Measurements from ENCODE around the gene ENPP1.

ENPP1 gene

DNA sequence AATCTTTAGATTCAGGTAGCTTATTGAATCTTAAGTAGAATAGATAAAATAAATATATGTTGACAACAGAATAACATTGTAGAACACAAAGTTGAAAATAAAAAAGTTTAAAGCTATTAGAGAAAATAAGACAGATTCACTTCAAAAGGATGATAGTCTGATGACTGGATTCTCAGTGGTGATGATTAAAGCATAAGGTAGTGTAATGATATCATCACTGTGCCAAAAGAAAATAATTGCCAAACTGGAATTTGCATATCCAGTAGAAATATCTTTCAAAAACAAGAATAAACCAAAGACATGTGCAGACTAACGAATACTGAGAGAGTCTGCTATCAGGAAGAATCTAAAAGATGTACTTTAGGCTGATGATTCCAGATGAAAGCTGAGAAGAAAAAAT, 30.2 kb downstream of the ENPP1 start:
- H3F3A ChIP-seq (ENCODE audit: control insufficient read depth, insufficient read depth), result no peaks in the 10 kb centered on the region
- peaks cover 8% of the 10 kb centered on the region; the same call in 1 of the 2 replicates for H3K4me1 ChIP-seq (ENCODE audit: control insufficient read depth, low read length)
- H4K20me1 ChIP-seq (ENCODE audit: control insufficient read depth, insufficient read depth, low read depth, low read length), result no peaks in the 10 kb centered on the region
- no peak for TF ChIP-seq EZH2phosphoT487 (IDR thresholded peaks at IDR 0.05; ENCODE audit: borderline replicate concordance, low read length)
- TF ChIP-seq, protein P1, sequence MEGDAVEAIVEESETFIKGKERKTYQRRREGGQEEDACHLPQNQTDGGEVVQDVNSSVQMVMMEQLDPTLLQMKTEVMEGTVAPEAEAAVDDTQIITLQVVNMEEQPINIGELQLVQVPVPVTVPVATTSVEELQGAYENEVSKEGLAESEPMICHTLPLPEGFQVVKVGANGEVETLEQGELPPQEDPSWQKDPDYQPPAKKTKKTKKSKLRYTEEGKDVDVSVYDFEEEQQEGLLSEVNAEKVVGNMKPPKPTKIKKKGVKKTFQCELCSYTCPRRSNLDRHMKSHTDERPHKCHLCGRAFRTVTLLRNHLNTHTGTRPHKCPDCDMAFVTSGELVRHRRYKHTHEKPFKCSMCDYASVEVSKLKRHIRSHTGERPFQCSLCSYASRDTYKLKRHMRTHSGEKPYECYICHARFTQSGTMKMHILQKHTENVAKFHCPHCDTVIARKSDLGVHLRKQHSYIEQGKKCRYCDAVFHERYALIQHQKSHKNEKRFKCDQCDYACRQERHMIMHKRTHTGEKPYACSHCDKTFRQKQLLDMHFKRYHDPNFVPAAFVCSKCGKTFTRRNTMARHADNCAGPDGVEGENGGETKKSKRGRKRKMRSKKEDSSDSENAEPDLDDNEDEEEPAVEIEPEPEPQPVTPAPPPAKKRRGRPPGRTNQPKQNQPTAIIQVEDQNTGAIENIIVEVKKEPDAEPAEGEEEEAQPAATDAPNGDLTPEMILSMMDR (IDR thresholded peaks at IDR 0.05; ENCODE audit: low read depth, low read length, poor library complexity, severe bottlenecking), result no peak
- no peak overlapping the region for H3K27ac ChIP-seq (ENCODE audit: low read depth, low read length)
- H3K79me2 ChIP-seq (ENCODE audit: control insufficient read depth, low read length), result no peaks in the 10 kb centered on the region
- no peak overlapping the region for H3K4me3 ChIP-seq (ENCODE audit: low read length)
- H3K9me2 ChIP-seq (replicated peaks; ENCODE audit: control insufficient read depth, low read length), result no peaks in the 10 kb centered on the region
- H3K27me3 ChIP-seq (ENCODE audit: control insufficient read depth, low read length), result no peaks in the 10 kb centered on the region
- H3K9me3 ChIP-seq (ENCODE audit: control insufficient read depth, insufficient read depth, low read length), result no peaks in the 10 kb centered on the region
- H3K36me3 ChIP-seq (ENCODE audit: control insufficient read depth, low read length), result no peaks in the 10 kb centered on the region
- no peak overlapping the region for H3K4me2 ChIP-seq (ENCODE audit: low read length)

DNA sequence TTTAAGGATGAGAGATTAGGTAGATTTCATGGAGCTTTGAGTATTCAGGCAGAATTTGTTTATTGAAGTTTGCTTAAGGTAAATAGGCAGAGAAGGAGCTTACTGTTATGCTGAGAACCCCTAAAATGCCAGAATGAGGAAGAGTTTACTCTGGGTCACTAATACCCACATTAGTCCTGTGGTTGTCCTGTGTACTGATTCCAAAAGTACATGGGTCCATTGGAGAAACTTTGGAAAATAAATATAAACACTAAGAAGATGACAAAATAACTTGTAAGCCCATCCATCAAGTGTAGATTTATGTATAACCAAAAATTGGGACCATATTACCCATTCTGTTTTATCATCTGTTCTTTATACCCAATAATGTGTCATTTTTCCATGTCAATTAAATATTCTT, 31.6 kb downstream of the ENPP1 start:
- Histone ChIP-seq H3K36me3 (ENCODE audit: control insufficient read depth, low read length) (no peaks in the 10 kb centered on the region), H3K27me3 (ENCODE audit: control insufficient read depth, low read length) (no peaks in the 10 kb centered on the region), H3K4me1 (ENCODE audit: control insufficient read depth, low read length) (peaks cover 8% of the 10 kb centered on the region; the same call in 1 of the 2 replicates), H3K79me2 (ENCODE audit: control insufficient read depth, low read length) (no peaks in the 10 kb centered on the region), H3K9me2 (replicated peaks; ENCODE audit: control insufficient read depth, low read length) (no peaks in the 10 kb centered on the region), H4K20me1 (ENCODE audit: control insufficient read depth, insufficient read depth, low read depth, low read length) (no peaks in the 10 kb centered on the region), H3F3A (ENCODE audit: control insufficient read depth, insufficient read depth) (no peaks in the 10 kb centered on the region), H3K4me2 (ENCODE audit: low read length) (no peak overlapping the region), H3K9me3 (ENCODE audit: control insufficient read depth, insufficient read depth, low read length) (no peaks in the 10 kb centered on the region), H3K27ac (ENCODE audit: low read depth, low read length) (no peak overlapping the region), H3K4me3 (ENCODE audit: low read length) (no peak overlapping the region)
- no peak for TF ChIP-seq EZH2phosphoT487 (IDR thresholded peaks at IDR 0.05; ENCODE audit: borderline replicate concordance, low read length)
- TF ChIP-seq, protein P1 (IDR thresholded peaks at IDR 0.05; ENCODE audit: low read depth, low read length, poor library complexity, severe bottlenecking), result no peak

DNA sequence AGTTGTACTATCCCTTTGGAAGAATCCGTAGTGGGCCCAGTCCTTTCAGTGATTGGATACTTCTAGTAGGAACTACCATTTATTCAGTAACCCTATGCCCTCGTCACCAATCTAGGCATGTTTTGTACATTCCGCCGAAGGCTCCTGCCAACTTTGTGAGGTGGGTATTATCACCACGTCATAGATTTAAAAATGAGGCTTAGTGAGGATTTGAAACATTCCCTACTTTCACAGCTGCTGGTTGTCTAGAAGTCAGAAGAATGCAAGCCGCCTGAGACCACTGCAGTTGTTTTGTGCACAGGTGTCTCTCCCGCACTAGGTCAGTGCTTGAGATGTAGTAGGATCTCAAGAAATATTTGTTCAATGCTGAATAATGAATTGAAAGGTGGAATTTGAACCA, 32.6 kb downstream of the ENPP1 start:
- Histone ChIP-seq H3K4me3 (ENCODE audit: low read length) (no peak overlapping the region), H3F3A (ENCODE audit: control insufficient read depth, insufficient read depth) (no peaks in the 10 kb centered on the region)

More for the DNA sequence above, 32.6 kb downstream of the ENPP1 start:
- Histone ChIP-seq H3K4me1 (ENCODE audit: control insufficient read depth, low read length) (peaks cover 8% of the 10 kb centered on the region; the same call in 1 of the 2 replicates), H3K9me2 (replicated peaks; ENCODE audit: control insufficient read depth, low read length) (no peaks in the 10 kb centered on the region), H3K4me2 (ENCODE audit: low read length) (no peak overlapping the region), H3K79me2 (ENCODE audit: control insufficient read depth, low read length) (no peaks in the 10 kb centered on the region), H3K27ac (ENCODE audit: low read depth, low read length) (no peak overlapping the region), H3K36me3 (ENCODE audit: control insufficient read depth, low read length) (no peaks in the 10 kb centered on the region), H4K20me1 (ENCODE audit: control insufficient read depth, insufficient read depth, low read depth, low read length) (no peaks in the 10 kb centered on the region), H3K9me3 (ENCODE audit: control insufficient read depth, insufficient read depth, low read length) (no peaks in the 10 kb centered on the region), H3K27me3 (ENCODE audit: control insufficient read depth, low read length) (no peaks in the 10 kb centered on the region)
- TF ChIP-seq, protein P1 (IDR thresholded peaks at IDR 0.05; ENCODE audit: low read depth, low read length, poor library complexity, severe bottlenecking), result no peak
- TF ChIP-seq EZH2phosphoT487 (IDR thresholded peaks at IDR 0.05; ENCODE audit: borderline replicate concordance, low read length), result no peak

All from DOHH2 (cell line).